NB4 (cell line): Measurements from ENCODE around the gene EPB41L4A.

Source experiments
- MAX ChIP-seq: IDR thresholded peaks from 2 replicates; pipeline ENCODE4 v1.6.1; 2011; ENCODE audit warnings: low read depth, low read length
- MYC ChIP-seq: IDR thresholded peaks from 2 replicates; pipeline ENCODE4 v1.6.1; 2011; ENCODE audit warnings: low read depth, low read length
- POLR2A ChIP-seq: IDR thresholded peaks from 2 replicates; pipeline ENCODE4 v1.6.1; 2011; ENCODE audit warnings: mild to moderate bottlenecking; ENCODE audit not compliant: insufficient read length; ENCODE audit errors: extremely low read depth
- TF ChIP-seq, protein P1 (sequence below): IDR thresholded peaks from one replicate; pipeline ENCODE4 v1.5.1; 2012; ENCODE audit warnings: low read depth, low read length

GRCh38 chr5:112119969-112120368 lies 299.1 kb downstream of the EPB41L4A start:
- TF ChIP-seq POLR2A = no peak
- TF ChIP-seq, protein P1, sequence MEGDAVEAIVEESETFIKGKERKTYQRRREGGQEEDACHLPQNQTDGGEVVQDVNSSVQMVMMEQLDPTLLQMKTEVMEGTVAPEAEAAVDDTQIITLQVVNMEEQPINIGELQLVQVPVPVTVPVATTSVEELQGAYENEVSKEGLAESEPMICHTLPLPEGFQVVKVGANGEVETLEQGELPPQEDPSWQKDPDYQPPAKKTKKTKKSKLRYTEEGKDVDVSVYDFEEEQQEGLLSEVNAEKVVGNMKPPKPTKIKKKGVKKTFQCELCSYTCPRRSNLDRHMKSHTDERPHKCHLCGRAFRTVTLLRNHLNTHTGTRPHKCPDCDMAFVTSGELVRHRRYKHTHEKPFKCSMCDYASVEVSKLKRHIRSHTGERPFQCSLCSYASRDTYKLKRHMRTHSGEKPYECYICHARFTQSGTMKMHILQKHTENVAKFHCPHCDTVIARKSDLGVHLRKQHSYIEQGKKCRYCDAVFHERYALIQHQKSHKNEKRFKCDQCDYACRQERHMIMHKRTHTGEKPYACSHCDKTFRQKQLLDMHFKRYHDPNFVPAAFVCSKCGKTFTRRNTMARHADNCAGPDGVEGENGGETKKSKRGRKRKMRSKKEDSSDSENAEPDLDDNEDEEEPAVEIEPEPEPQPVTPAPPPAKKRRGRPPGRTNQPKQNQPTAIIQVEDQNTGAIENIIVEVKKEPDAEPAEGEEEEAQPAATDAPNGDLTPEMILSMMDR = no peak
- no peak for TF ChIP-seq MAX
- TF ChIP-seq MYC = no peak
